ENCODE measurements around the gene TSEN15. TPM values are rescaled to one million over a fixed set of nuclear protein-coding genes. Genes with fewer than 3 reads are reported as not detected.
A peak's percentile ranks its signal among the peaks of the same experiment; 100 is the strongest.

The TSEN15 gene
- total and polyA plus RNA-seq, 9 of the 15 experiments (the other 6 are each of a cell fraction or from before 2014, with no cell fraction given): 25.6 to 121 (median 91.3) TPM

DNA sequence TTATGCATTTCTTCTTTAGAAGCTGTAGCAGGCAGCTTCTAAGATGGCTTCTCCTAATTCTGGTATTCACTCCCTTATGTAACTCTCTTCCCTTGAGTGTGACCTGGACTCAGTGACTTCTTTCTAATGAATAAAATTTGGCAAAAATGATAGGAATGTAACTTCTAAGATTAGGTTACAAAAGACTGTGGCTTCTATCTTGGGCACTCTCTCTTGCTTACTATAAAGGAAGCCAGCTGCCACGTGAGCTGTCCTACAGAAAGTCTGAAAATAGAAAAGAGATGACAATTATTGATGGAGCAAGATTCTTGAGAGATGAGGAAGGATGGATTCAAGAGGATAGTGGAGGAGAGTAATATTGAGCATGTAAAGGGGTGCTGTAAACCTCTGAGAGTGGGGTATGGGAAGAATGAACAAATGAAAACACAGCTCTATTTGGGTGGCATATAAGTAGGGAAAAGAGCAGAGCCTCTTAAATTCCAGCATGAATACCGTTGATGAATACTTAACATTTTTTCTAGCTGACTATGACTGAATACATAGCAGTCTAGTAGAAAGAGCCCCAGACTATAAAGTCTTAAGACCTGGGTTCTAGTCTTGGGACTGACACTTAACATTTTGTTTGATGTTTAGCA lies 5.5 kb downstream of the TSEN15 start:
- ATAC-seq: no peak
- H3K4me2 ChIP-seq (ENCODE audit: insufficient read depth, low read length): no peak overlapping the region
- H4K20me1 ChIP-seq (replicated peaks; ENCODE audit: control insufficient read depth, insufficient read depth, low read length): no peaks in the 10 kb centered on the region
- H2AFZ ChIP-seq (ENCODE audit: low read depth, low read length): no peak overlapping the region
- H3K4me3 ChIP-seq: no peak overlapping the region
- no peaks in the 10 kb centered on the region for H3K27me3 ChIP-seq (ENCODE audit: control insufficient read depth in 2 of 2, insufficient read depth in 2 of 2, low read length in 2 of 2)
- H3K4me1 ChIP-seq (replicated peaks in 1 of 2; ENCODE audit: control insufficient read depth in 2 of 2, insufficient read depth in 2 of 2, low read length in 2 of 2): peaks cover 0 to 12% of the 10 kb centered on the region in 2 experiments; a peak in 4 of 5 replicates
- FAIRE-seq: no peak
- DNase-seq (ENCODE audit: extremely low read depth in 1 of 4, low spot score in 3 of 4): no peak
- intact Hi-C loops (cut with micrococcal nuclease) (loop anchor here (10.0 kb wide), 1 partner anchor 422 kb away; the partner anchor contains the start of gene ARPC5), in situ Hi-C loops (cut with MboI) (no loop called here)
- CTCF ChIA-PET (ENCODE audit: low intra/inter-chr PET ratio): no interaction called here
- no peak overlapping the region for H3K9ac ChIP-seq (ENCODE audit: insufficient read depth in 1 of 2, low read depth in 2 of 2, low read length in 2 of 2)
- H3K36me3 ChIP-seq (ENCODE audit: control insufficient read depth, insufficient read depth, low read length): peaks cover 74% of the 10 kb centered on the region
- H3K9me3 ChIP-seq (replicated peaks; ENCODE audit: control insufficient read depth, insufficient read depth, low read depth, low read length): peaks cover 4% of the 10 kb centered on the region; the same call in 1 of the 2 replicates
- H3K79me2 ChIP-seq (ENCODE audit: control insufficient read depth, insufficient read depth, low read length): peaks cover 90% of the 10 kb centered on the region
- H3K27ac ChIP-seq (ENCODE audit: extremely low read depth, low read depth, low read length): no peak overlapping the region
- WGBS (ENCODE audit: insufficient coverage, low coverage, missing lambda C conversion rate): 62% methylated on average over 2 of the region's 2 CpGs
- POLR2A ChIA-PET: interaction anchor here (0.7 to 2.3 kb wide), 6 partner anchors 9 to 61 kb away, joined by 3 to 6 read pairs (median 4); no protein-coding TSS in a partner anchor
- no TSS peak for BruUV-seq (replicated peaks)
- TF ChIP-seq ZBTB12 (CRISPR knock-in tag; IDR thresholded peaks at IDR 0.05): no peak
- H3K9me1 ChIP-seq (ENCODE audit: control insufficient read depth, insufficient read depth, low read length): no peaks in the 10 kb centered on the region

- no peak overlapping the region for H3K4me2 ChIP-seq (ENCODE audit: insufficient read depth, low read length)
- ChIA-PET POLR2A (interaction anchor here (0.5 to 1.6 kb wide), 4 partner anchors 8 to 242 kb away, joined by 3 to 5 read pairs (median 3); partner anchors contain the start of gene TSEN15), CTCF (ENCODE audit: low intra/inter-chr PET ratio) (no interaction called here)
- H4K20me1 ChIP-seq (replicated peaks; ENCODE audit: control insufficient read depth, insufficient read depth, low read length): no peaks in the 10 kb centered on the region
- H3K36me3 ChIP-seq (ENCODE audit: control insufficient read depth, insufficient read depth, low read length): peaks cover 68% of the 10 kb centered on the region
- H3K4me1 ChIP-seq (replicated peaks in 1 of 2; ENCODE audit: control insufficient read depth in 2 of 2, insufficient read depth in 2 of 2, low read length in 2 of 2): no peaks in the 10 kb centered on the region; a peak in 1 of 5 replicates
- ATAC-seq (no peak), FAIRE-seq (no peak), DNase-seq (ENCODE audit: extremely low read depth in 1 of 4, low spot score in 3 of 4) (no peak)
- no peak overlapping the region for H3K4me3 ChIP-seq
- in situ Hi-C loops (cut with MboI) (no loop called here), intact Hi-C loops (cut with micrococcal nuclease) (loop anchor here (10.0 kb wide), 1 partner anchor 425 kb away; the partner anchor contains the start of gene ARPC5)
- H3K9me1 ChIP-seq (ENCODE audit: control insufficient read depth, insufficient read depth, low read length): no peaks in the 10 kb centered on the region
- no peaks in the 10 kb centered on the region for H3K27me3 ChIP-seq (ENCODE audit: control insufficient read depth in 2 of 2, insufficient read depth in 2 of 2, low read length in 2 of 2)
- H3K27ac ChIP-seq (ENCODE audit: extremely low read depth, low read depth, low read length): no peak overlapping the region
- no peak overlapping the region for H3K9ac ChIP-seq (ENCODE audit: insufficient read depth in 1 of 2, low read depth in 2 of 2, low read length in 2 of 2)
- peaks cover 79% of the 10 kb centered on the region for H3K79me2 ChIP-seq (ENCODE audit: control insufficient read depth, insufficient read depth, low read length)
- no peak overlapping the region for H2AFZ ChIP-seq (ENCODE audit: low read depth, low read length)
- no peak for TF ChIP-seq ZNF431 (CRISPR knock-in tag; IDR thresholded peaks at IDR 0.05)
- TF ChIP-seq ZNF143 (CRISPR knock-in tag; IDR thresholded peaks at IDR 0.05): no peak
- TF ChIP-seq TBL1XR1 (IDR thresholded peaks at IDR 0.05; ENCODE audit: low read length in 2 of 2): no peak
- TF ChIP-seq, protein P1, sequence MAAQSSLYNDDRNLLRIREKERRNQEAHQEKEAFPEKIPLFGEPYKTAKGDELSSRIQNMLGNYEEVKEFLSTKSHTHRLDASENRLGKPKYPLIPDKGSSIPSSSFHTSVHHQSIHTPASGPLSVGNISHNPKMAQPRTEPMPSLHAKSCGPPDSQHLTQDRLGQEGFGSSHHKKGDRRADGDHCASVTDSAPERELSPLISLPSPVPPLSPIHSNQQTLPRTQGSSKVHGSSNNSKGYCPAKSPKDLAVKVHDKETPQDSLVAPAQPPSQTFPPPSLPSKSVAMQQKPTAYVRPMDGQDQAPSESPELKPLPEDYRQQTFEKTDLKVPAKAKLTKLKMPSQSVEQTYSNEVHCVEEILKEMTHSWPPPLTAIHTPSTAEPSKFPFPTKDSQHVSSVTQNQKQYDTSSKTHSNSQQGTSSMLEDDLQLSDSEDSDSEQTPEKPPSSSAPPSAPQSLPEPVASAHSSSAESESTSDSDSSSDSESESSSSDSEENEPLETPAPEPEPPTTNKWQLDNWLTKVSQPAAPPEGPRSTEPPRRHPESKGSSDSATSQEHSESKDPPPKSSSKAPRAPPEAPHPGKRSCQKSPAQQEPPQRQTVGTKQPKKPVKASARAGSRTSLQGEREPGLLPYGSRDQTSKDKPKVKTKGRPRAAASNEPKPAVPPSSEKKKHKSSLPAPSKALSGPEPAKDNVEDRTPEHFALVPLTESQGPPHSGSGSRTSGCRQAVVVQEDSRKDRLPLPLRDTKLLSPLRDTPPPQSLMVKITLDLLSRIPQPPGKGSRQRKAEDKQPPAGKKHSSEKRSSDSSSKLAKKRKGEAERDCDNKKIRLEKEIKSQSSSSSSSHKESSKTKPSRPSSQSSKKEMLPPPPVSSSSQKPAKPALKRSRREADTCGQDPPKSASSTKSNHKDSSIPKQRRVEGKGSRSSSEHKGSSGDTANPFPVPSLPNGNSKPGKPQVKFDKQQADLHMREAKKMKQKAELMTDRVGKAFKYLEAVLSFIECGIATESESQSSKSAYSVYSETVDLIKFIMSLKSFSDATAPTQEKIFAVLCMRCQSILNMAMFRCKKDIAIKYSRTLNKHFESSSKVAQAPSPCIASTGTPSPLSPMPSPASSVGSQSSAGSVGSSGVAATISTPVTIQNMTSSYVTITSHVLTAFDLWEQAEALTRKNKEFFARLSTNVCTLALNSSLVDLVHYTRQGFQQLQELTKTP (IDR thresholded peaks at IDR 0.05; ENCODE audit: low read depth in 1 of 2, partially characterized antibody in 2 of 2): peak in 1 of 2 experiments; percentile 96
- no peak for TF ChIP-seq PML (IDR thresholded peaks at IDR 0.05; ENCODE audit: low read length)
- BruUV-seq (replicated peaks): no TSS peak
- peaks cover 4% of the 10 kb centered on the region; the same call in 1 of the 2 replicates for H3K9me3 ChIP-seq (replicated peaks; ENCODE audit: control insufficient read depth, insufficient read depth, low read depth, low read length)
Measured at GRCh38 chr1:184059887-184060286, 8.4 kb downstream of the TSEN15 start.

Measured in K562 (cell line).